ENCODE data around the gene POLA1.
"Not testable (repeated sequence)": the region's sequence is repeated elsewhere in the genome, so short reads cannot be mapped to it uniquely, and the experiment has no call there.

POLA1 gene

DNA sequence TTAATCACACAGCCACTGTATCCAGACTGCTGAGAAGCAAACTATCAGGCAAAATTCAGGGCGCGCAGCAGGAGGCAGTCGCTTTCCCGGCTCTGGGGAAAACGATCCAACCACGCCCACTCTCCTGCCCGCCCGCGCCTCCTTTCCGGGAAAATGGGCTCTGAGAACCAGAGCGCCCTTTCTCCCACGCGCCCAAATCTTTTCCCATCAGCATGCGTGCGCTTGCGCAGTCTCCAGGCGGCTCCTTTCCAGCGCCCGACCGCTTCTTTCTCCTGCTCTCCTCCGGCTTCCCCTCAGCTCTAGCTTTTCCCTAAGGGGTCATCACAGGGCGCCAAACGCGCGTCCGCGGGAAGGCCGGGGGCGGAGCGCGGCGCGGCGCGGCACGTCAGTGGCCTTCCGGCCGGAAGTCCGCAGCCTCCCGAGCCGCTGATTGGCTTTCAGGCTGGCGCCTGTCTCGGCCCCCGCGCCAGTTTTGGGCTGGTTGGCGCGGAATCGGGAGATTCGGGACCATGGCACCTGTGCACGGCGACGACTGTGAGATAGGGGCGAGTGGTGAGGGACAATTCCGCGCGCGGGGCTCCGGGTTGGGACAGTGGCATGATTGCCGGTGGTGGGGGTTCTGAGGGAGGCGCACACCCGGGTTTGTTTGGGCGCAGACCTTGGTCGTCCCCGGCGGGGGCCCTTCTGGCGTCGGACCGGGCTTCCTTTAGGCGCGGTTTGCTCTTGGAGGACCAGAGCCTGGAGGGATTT is at the start of gene POLA1:
POLA1 (plus strand) TSS at position 466 of the 750 bp plus-strand sequence; CDS start at position 510, 44 bp downstream.
- H3K27ac ChIP-seq (ENCODE audit: low read length), result peak within 1 kb of the TSS; percentile 72

GRCh38 chrX:24646006-24646405 is 47.7 kb upstream of the POLA1 start:
- Histone ChIP-seq H3K36me3 (ENCODE audit: control insufficient read depth, low read depth, low read length) (no peaks in the 10 kb centered on the region), H3K9me3 (ENCODE audit: control insufficient read depth, low read depth, low read length) (no peaks in the 10 kb centered on the region), H3K27me3 (ENCODE audit: control insufficient read depth, insufficient read depth, low read length) (no peaks in the 10 kb centered on the region), H3K4me3 (ENCODE audit: low read length) (peak overlapping the region; percentile 83), H3K27ac (ENCODE audit: low read length) (peak overlapping the region; percentile 96), H3K4me1 (ENCODE audit: control insufficient read depth, low read depth, low read length) (peaks cover 43% of the 10 kb centered on the region), H3K9ac (ENCODE audit: low read length) (peak overlapping the region; percentile 92)

More for the DNA sequence above, at the start of gene POLA1:
- Histone ChIP-seq H3K36me3 (ENCODE audit: control insufficient read depth, low read depth, low read length) (peaks cover 14% of the 10 kb centered on the region), H3K9me3 (ENCODE audit: control insufficient read depth, low read depth, low read length) (no peaks in the 10 kb centered on the region), H3K9ac (ENCODE audit: low read length) (peak within 1 kb of the TSS; percentile 98), H3K4me1 (ENCODE audit: control insufficient read depth, low read depth, low read length) (peaks cover 16% of the 10 kb centered on the region), H3K27me3 (ENCODE audit: control insufficient read depth, insufficient read depth, low read length) (no peaks in the 10 kb centered on the region), H3K4me3 (ENCODE audit: low read length) (peak within 1 kb of the TSS; percentile 99)

DNA sequence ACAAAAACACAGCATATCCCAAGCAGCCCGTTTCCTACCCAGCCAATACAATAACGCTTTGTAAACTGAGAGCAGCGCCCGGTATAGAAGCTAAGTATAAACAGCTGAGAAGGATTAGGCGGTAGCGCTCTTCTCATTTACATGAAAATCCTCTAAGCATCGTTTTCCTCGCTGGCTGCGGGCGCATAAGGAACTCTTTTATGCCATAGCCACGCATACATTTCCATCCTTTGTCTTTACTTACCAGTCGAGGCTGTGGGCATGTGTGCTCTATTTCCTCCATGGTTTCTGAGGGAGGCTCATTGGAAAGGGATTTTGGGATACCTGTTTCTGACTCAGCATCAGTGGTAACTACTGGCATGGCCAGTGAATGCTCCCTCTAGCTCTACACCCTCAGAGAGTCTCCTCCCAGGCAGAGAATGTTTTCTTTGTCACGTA is 47.0 kb upstream of the POLA1 start:
- Histone ChIP-seq H3K27ac (ENCODE audit: low read length) (peak overlapping the region; percentile 96), H3K9ac (ENCODE audit: low read length) (peak overlapping the region; percentile 92), H3K9me3 (ENCODE audit: control insufficient read depth, low read depth, low read length) (no peaks in the 10 kb centered on the region), H3K36me3 (ENCODE audit: control insufficient read depth, low read depth, low read length) (no peaks in the 10 kb centered on the region), H3K4me1 (ENCODE audit: control insufficient read depth, low read depth, low read length) (peaks cover 43% of the 10 kb centered on the region), H3K4me3 (ENCODE audit: low read length) (peak overlapping the region; percentile 83), H3K27me3 (ENCODE audit: control insufficient read depth, insufficient read depth, low read length) (no peaks in the 10 kb centered on the region)

- Histone ChIP-seq H3K9ac (ENCODE audit: low read length) (peak within 1 kb of the TSS; percentile 92), H3K9me3 (ENCODE audit: control insufficient read depth, low read depth, low read length) (no peaks in the 10 kb centered on the region), H3K4me1 (ENCODE audit: control insufficient read depth, low read depth, low read length) (peaks cover 38% of the 10 kb centered on the region), H3K4me3 (ENCODE audit: low read length) (peak within 1 kb of the TSS; percentile 83), H3K27me3 (ENCODE audit: control insufficient read depth, insufficient read depth, low read length) (no peaks in the 10 kb centered on the region), H3K27ac (ENCODE audit: low read length) (peak within 1 kb of the TSS; percentile 96), H3K36me3 (ENCODE audit: control insufficient read depth, low read depth, low read length) (no peaks in the 10 kb centered on the region)
These were observed 46.3 kb upstream of the POLA1 start, which contains the start of gene PCYT1B for GRCh38 chrX:24647257-24648058. Gene PCYT1B, minus strand, starts transcription at chrX:24647347. Its CDS starts 242 bp downstream, at chrX:24647105.

GRCh38 chrX:24648495-24648894 is 45.2 kb upstream of the POLA1 start:
- Histone ChIP-seq H3K4me1 (ENCODE audit: control insufficient read depth, low read depth, low read length) (peaks cover 29% of the 10 kb centered on the region), H3K36me3 (ENCODE audit: control insufficient read depth, low read depth, low read length) (no peaks in the 10 kb centered on the region), H3K4me3 (ENCODE audit: low read length) (no peak overlapping the region), H3K27ac (ENCODE audit: low read length) (no peak overlapping the region), H3K9me3 (ENCODE audit: control insufficient read depth, low read depth, low read length) (no peaks in the 10 kb centered on the region), H3K9ac (ENCODE audit: low read length) (no peak overlapping the region), H3K27me3 (ENCODE audit: control insufficient read depth, insufficient read depth, low read length) (no peaks in the 10 kb centered on the region)

DNA sequence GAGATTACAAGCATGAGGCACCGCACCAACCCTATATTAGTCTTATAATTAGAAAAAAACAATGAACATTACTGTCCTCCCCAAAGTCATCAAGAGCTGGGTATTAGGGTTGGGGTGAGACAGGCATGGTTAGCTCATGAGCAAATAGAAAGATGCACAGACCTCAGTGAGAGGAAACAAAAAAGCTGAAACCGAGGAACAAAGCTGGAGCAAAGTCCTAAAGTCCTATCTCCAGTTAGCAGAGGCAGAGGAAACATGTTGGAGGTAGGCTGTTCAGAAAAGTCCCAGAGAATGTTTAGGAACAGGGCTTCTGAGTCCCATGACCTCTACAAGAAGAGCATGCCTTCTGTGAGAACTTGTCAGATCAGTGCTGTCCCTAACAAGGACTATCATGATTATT is 41.9 kb upstream of the POLA1 start:
- Histone ChIP-seq H3K27ac (ENCODE audit: low read length) (no peak overlapping the region), H3K9me3 (ENCODE audit: control insufficient read depth, low read depth, low read length) (no peaks in the 10 kb centered on the region), H3K4me1 (ENCODE audit: control insufficient read depth, low read depth, low read length) (peaks cover 19% of the 10 kb centered on the region), H3K36me3 (ENCODE audit: control insufficient read depth, low read depth, low read length) (no peaks in the 10 kb centered on the region), H3K9ac (ENCODE audit: low read length) (no peak overlapping the region), H3K4me3 (ENCODE audit: low read length) (no peak overlapping the region), H3K27me3 (ENCODE audit: control insufficient read depth, insufficient read depth, low read length) (no peaks in the 10 kb centered on the region)

GRCh38 chrX:24655679-24656078 is 38.0 kb upstream of the POLA1 start:
- H3K9ac ChIP-seq (ENCODE audit: low read length); H3K27ac ChIP-seq (ENCODE audit: low read length); H3K9me3 ChIP-seq (ENCODE audit: control insufficient read depth, low read depth, low read length); H3K36me3 ChIP-seq (ENCODE audit: control insufficient read depth, low read depth, low read length); H3K4me3 ChIP-seq (ENCODE audit: low read length); H3K27me3 ChIP-seq (ENCODE audit: control insufficient read depth, insufficient read depth, low read length): not testable (repeated sequence)
- peaks cover 14% of the 10 kb centered on the region for H3K4me1 ChIP-seq (ENCODE audit: control insufficient read depth, low read depth, low read length)

- no peak overlapping the region for H3K27ac ChIP-seq (ENCODE audit: low read length)
- H3K27me3 ChIP-seq (ENCODE audit: control insufficient read depth, insufficient read depth, low read length), result no peaks in the 10 kb centered on the region
- no peaks in the 10 kb centered on the region for H3K9me3 ChIP-seq (ENCODE audit: control insufficient read depth, low read depth, low read length)
- no peak overlapping the region for H3K4me3 ChIP-seq (ENCODE audit: low read length)
- peaks cover 14% of the 10 kb centered on the region for H3K4me1 ChIP-seq (ENCODE audit: control insufficient read depth, low read depth, low read length)
- no peak overlapping the region for H3K9ac ChIP-seq (ENCODE audit: low read length)
- H3K36me3 ChIP-seq (ENCODE audit: control insufficient read depth, low read depth, low read length), result no peaks in the 10 kb centered on the region
These were observed 35.9 kb upstream of the POLA1 start for GRCh38 chrX:24657671-24658386.

- no peak overlapping the region for H3K9ac ChIP-seq (ENCODE audit: low read length)
- H3K36me3 ChIP-seq (ENCODE audit: control insufficient read depth, low read depth, low read length), result no peaks in the 10 kb centered on the region
- peaks cover 14% of the 10 kb centered on the region for H3K4me1 ChIP-seq (ENCODE audit: control insufficient read depth, low read depth, low read length)
- H3K27me3 ChIP-seq (ENCODE audit: control insufficient read depth, insufficient read depth, low read length), result no peaks in the 10 kb centered on the region
- H3K27ac ChIP-seq (ENCODE audit: low read length), result no peak overlapping the region
- no peak overlapping the region for H3K4me3 ChIP-seq (ENCODE audit: low read length)
- H3K9me3 ChIP-seq (ENCODE audit: control insufficient read depth, low read depth, low read length), result no peaks in the 10 kb centered on the region
These were observed 35.3 kb upstream of the POLA1 start for GRCh38 chrX:24658421-24658820.

- Histone ChIP-seq H3K27me3 (ENCODE audit: control insufficient read depth, insufficient read depth, low read length) (no peaks in the 10 kb centered on the region), H3K4me3 (ENCODE audit: low read length) (no peak overlapping the region), H3K36me3 (ENCODE audit: control insufficient read depth, low read depth, low read length) (no peaks in the 10 kb centered on the region), H3K27ac (ENCODE audit: low read length) (no peak overlapping the region), H3K9me3 (ENCODE audit: control insufficient read depth, low read depth, low read length) (no peaks in the 10 kb centered on the region), H3K9ac (ENCODE audit: low read length) (no peak overlapping the region), H3K4me1 (ENCODE audit: control insufficient read depth, low read depth, low read length) (peaks cover 14% of the 10 kb centered on the region)
These were observed 34.6 kb upstream of the POLA1 start for GRCh38 chrX:24659106-24659505.

GRCh38 chrX:24659646-24660045 is 34.1 kb upstream of the POLA1 start:
- Histone ChIP-seq H3K36me3 (ENCODE audit: control insufficient read depth, low read depth, low read length) (no peaks in the 10 kb centered on the region), H3K4me1 (ENCODE audit: control insufficient read depth, low read depth, low read length) (peaks cover 14% of the 10 kb centered on the region), H3K9me3 (ENCODE audit: control insufficient read depth, low read depth, low read length) (no peaks in the 10 kb centered on the region), H3K4me3 (ENCODE audit: low read length) (no peak overlapping the region), H3K9ac (ENCODE audit: low read length) (no peak overlapping the region), H3K27me3 (ENCODE audit: control insufficient read depth, insufficient read depth, low read length) (no peaks in the 10 kb centered on the region), H3K27ac (ENCODE audit: low read length) (no peak overlapping the region)

Data from iPS-18a (cell line).